Measurements from ENCODE around the gene C16orf78.

DNA sequence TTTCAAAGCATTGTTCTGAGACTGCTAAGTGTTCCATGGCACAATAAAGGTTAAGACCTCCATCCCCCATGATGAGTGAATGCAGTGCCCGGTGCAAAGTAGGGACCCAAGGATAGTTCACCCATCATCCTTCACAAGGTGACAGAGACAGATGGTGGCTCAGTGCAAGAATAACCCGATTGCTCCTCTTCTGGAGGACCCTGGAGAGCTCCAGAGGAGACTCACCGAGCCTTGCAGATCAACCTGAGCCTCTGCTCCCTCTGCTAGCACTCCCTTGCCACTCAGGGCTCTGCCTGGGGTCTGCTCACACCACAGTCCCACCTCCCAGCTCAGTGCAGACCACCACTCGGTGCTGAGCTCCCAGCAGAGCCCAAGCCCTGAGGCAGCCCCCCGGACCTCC is 49.3 kb downstream of the C16orf78 start:
- TF ChIP-seq, protein P1, sequence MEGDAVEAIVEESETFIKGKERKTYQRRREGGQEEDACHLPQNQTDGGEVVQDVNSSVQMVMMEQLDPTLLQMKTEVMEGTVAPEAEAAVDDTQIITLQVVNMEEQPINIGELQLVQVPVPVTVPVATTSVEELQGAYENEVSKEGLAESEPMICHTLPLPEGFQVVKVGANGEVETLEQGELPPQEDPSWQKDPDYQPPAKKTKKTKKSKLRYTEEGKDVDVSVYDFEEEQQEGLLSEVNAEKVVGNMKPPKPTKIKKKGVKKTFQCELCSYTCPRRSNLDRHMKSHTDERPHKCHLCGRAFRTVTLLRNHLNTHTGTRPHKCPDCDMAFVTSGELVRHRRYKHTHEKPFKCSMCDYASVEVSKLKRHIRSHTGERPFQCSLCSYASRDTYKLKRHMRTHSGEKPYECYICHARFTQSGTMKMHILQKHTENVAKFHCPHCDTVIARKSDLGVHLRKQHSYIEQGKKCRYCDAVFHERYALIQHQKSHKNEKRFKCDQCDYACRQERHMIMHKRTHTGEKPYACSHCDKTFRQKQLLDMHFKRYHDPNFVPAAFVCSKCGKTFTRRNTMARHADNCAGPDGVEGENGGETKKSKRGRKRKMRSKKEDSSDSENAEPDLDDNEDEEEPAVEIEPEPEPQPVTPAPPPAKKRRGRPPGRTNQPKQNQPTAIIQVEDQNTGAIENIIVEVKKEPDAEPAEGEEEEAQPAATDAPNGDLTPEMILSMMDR (IDR thresholded peaks at IDR 0.05): no peak
- no peak for TF ChIP-seq POLR2A (IDR thresholded peaks at IDR 0.05)
